GM21526 (cell line): ENCODE data around the gene PPL.
"Not testable (repeated sequence)": the region's sequence is repeated elsewhere in the genome, so short reads cannot be mapped to it uniquely, and the experiment has no call there.

Source experiments
- ATAC-seq: cut with Tn5 transposase; IDR thresholded peaks from one replicate; pipeline ENCODE4 v1.9.1; 2021; ENCODE audit warnings: moderate library complexity; ENCODE audit not compliant: unreplicated experiment, low FRiP score

PPL gene

GRCh38 chr16:4960579-4960978, 23.6 kb upstream of the PPL start:
- no peak for ATAC-seq

DNA sequence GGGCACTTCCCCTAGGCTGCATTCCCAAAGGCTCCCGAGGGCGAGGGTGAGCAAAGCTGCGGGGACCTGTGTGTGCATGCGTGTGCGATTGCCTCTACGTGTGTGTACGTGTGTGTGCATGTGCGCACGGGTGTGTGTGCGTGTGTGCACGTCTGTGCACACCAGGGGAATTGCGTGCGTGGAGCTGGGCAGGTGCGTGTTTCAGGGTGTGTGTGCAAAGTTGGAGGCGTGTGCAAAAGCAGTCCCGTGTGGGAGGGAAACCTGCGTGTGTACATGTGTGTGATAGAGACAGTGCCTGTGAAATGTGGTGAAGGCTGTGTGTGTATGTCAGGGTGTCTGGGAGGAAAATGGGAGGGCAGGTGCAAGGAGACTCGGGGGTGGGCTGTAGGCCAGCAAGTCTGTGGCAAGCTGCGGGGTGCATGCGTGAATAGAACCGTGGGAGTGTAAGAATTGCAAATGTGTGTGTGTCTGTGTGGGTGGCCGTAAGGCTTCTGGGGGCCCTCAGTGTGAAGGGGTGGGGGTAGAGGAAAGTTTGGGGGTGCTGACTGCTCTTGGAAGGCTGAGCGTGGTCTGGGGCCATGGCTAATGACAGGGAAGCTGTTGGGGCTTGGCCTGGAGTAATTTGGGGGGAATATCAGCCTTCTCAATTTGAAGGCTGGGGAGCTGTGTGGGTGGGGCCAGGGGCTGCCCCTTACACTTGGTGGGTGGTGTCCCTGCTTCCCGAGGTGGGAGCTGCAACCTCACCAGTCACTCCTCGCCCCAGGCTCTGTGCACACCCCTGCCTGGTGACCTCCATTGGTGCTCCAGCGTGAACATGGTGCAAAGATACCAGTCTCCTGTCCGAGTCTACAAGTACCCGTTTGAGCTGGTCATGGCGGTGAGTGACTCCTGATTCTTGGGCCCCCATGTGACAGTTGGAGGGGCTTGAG, 21.8 kb upstream of the PPL start:
- ATAC-seq: peak; percentile 10

GRCh38 chr16:4957720-4958509, 21.0 kb upstream of the PPL start, which contains the start of gene SEC14L5:
Gene SEC14L5, plus strand, starts transcription at chr16:4958330. Its CDS starts 994 bp downstream, at chr16:4959324.
- ATAC-seq: peak; percentile 58

DNA sequence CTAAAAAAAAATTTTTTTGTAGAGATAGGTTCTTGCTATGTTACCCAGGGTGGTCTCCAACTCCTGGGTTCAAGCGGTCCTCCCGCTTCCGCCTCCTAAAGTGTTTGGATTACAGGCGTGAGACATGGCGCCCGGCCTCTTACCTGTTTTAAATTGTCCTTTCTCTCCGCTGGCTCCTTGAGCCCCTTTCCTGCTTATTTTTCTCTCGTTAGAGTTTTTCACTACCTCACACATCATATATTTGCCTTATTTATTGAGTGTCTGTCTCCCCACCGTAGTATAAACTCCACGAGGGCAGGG, 20.4 kb upstream of the PPL start:
- ATAC-seq: no peak

GRCh38 chr16:4954714-4955113, 17.8 kb upstream of the PPL start:
- no peak for ATAC-seq

DNA sequence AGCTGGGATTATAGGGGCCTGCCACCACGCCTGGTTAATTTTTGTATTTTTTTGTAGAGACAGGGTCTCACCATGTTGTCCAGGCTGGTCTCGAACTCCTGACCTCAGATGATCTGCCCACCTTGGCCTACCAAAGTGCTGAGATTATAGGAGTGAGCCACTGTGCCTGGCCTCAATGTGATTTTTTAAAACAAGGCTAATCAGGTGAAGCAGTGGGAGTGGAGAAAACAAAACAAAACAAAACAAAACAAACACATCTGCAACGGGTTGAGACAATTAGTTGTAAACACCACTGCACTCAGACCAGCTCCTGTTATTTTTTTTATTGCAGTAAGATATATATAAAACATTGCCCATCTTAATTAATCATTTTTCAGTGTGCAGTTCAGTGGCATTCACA, 14.6 kb upstream of the PPL start:
- ATAC-seq: not testable (repeated sequence)

GRCh38 chr16:4949986-4950385, 13.0 kb upstream of the PPL start:
- no peak for ATAC-seq

DNA sequence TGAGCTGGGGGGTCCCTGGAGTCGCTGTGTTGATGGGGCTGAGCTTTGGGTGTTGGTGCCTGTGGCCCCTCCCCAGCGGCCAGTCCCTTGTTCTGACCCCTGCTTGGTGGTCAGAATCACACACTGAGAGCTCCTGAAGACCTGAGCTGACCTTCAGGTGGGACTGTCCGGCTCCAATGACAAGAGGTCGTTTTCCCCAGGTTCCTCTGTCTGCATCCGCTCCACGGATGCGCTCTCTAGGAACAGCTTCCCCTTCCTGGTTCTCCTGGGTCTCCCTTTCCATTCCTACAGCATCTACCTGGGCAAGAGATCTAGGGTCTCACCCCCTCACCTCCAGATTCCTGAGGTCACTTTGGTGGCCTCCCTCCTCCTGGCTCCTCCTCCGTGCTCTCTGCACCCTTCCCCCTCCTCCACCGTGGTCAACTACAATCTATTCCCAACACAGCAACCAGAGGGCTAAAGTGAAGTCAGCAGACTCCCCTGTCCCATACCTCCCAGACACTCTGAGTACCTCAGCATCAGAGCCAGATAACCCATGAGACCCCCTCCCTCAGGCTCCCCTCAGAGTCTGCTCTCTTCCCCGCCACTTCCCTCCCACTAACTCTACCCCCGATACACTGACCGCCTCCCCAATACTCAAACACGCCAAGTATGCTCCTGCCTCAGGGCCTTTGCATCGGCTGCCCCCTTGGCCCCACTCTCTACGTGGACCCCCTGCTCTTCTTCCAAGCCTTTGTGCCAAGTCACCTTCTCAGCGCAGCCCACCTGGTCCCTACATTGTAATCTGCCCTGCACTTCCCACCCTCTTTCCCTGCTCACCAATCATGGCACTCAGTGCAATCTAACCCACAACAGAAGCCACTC, 12.2 kb upstream of the PPL start:
- no peak for ATAC-seq

- ATAC-seq: no peak
Measured at GRCh38 chr16:4947722-4948503, 11.0 kb upstream of the PPL start.

- ATAC-seq: no peak
Measured at GRCh38 chr16:4946917-4947316, 10.0 kb upstream of the PPL start.

- ATAC-seq: no peak
Measured at GRCh38 chr16:4945560-4946502, 8.9 kb upstream of the PPL start.

DNA sequence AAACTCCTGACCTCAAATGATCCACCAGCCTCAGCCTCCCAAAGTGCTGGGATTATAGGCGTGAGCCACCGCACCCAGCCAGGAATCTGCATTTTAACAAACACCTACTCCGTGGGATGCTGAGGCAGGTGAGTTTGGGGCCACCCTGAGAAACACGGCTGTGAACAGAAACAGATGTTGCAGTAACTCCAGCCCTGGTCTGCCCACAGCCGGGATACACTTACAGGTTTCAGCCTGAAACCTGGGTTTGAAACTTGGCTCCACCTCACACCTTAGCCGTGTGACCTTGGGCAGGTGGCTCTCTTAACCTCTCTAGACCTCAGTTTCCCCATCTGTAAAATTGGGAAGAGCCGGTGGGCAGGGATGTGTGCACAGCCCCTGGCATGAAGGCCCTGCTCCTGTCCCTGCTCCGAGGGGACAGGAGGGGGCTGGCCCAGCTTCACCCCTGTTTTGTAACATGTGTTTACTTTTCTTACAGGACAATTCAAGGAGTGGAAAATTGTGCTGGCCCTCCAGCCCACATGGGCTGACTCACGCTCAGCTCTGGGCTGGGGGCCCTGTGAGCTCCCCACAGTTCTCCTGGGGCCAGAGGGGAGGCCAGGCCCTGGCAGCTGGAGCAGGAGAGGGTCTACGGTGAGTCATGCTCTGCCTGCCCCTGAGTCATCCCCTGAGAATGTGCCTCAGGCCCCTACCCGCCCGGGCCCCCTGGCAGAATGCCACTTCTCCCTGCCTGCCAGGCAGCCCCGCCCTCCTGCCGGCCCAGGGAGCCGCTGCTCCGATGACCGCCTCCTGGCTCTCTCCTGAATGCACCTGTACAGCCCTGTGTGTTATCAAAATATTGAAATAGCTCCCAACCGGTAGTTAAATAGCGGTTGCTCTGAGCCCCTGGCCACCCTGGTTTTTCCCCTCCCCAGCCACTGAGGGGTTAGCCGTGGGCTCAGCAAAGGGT, 7.7 kb upstream of the PPL start:
- ATAC-seq: no peak

DNA sequence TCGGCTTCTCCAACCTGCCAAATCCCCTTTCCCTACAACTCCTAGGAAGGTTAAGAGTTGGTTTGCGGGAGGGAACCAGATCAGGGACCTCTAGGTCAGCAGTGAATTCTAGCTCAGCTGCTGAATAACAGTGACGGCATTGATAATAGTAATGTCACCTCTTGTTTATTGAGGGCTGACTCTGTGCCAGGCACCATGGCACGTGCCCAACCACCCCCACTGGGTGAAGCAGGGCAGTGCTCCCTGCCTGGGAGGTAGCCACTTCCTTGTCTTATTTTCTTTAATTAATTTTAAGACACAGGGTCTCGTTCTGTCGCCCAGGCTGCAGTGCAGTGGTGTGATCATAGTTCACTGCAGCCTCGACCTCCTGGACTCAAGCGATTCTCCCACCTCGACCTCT, 5.5 kb upstream of the PPL start:
- no peak for ATAC-seq

- no peak for ATAC-seq
Measured at GRCh38 chr16:4940719-4941118, 3.8 kb upstream of the PPL start.

DNA sequence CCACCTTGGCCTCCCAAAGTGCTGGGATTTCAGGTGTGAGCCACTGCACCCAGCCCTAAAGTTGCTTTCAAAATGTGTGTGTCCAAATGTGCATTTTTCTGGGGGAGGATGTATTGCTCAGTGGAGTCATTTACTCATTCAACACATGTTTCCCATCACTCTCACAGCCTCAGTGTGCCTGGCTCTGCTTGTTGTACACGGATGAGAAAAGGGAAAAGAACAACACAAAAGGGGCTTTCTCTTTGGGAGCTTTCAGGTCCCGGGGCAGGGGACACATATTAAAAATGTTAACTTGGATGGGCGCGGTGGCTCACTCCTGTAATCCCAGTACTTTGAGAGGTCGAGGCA, 1.7 kb upstream of the PPL start:
- ATAC-seq: no peak

GRCh38 chr16:4937782-4938682, 1.1 kb upstream of the PPL start:
- ATAC-seq: no peak
